ENCODE data around the gene PAX3.

The PAX3 gene

GRCh38 chr2:222296911-222297599 is 1.7 kb downstream of the PAX3 start:
- no peak for DNase-seq (ENCODE audit: low read depth, low spot score)
- H3K4me3 ChIP-seq: peak overlapping the region; percentile 92
- H3K27ac ChIP-seq: no peak overlapping the region
- TF ChIP-seq FOXP2 (optimal IDR thresholded peaks at IDR 0.05; ENCODE audit: control extremely low read depth, extremely low read length, insufficient read depth) (no peak), EZH2 (IDR thresholded peaks at IDR 0.05) (no peak), POLR2AphosphoS5 (IDR thresholded peaks at IDR 0.05; ENCODE audit: borderline replicate concordance, low read depth, low read length) (no peak)
- H3K9me3 ChIP-seq (ENCODE audit: low read depth, low read length): no peaks in the 10 kb centered on the region
- H3K9ac ChIP-seq (ENCODE audit: insufficient read length): peak overlapping the region; percentile 88
- peaks cover 45% of the 10 kb centered on the region for H3K36me3 ChIP-seq (ENCODE audit: insufficient read depth, low read length)

- Histone ChIP-seq H3K27ac (no peak overlapping the region), H3K4me3 (no peak overlapping the region), H3K36me3 (ENCODE audit: insufficient read depth, low read length) (peaks cover 48% of the 10 kb centered on the region), H3K9ac (ENCODE audit: insufficient read length) (no peak overlapping the region), H3K9me3 (ENCODE audit: low read depth, low read length) (no peaks in the 10 kb centered on the region)
- TF ChIP-seq FOXP2 (optimal IDR thresholded peaks at IDR 0.05; ENCODE audit: control extremely low read depth, extremely low read length, insufficient read depth): no peak
- TF ChIP-seq EZH2 (IDR thresholded peaks at IDR 0.05): no peak
- TF ChIP-seq POLR2AphosphoS5 (IDR thresholded peaks at IDR 0.05; ENCODE audit: borderline replicate concordance, low read depth, low read length): no peak
- DNase-seq (ENCODE audit: low read depth, low spot score): no peak
These were observed 2.5 kb downstream of the PAX3 start for GRCh38 chr2:222296311-222296741.

DNA sequence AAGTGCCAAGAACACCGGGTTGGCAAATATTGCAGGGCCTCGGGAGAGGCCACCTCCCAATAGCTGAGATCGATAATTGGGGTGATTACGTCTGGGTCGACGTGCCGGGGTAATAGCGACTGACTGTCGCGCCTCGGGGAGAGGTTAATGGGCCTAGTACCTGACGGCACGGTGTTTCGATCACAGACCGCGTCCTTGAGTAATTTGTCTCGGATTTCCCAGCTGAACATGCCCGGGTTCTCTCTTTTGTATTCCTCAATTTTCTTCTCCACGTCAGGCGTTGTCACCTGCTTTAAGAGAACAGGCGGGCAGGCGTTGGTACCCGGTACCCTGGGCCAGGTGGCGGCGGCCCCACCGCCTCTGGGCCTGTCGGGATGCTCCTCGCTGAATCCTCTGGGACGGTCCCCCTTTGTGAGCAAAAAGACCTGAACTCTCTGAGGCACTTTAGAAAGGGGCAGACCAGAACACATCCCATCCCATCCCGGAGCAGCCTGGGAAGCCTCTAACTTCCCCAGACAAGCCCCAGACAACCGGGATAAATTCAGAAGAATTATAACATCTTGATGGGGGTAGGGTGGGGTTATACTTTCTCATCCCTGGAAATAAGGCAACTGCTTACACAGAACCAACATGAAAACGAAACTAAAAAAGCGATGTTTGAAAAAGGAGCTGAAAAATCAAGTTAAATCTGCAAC is 3.3 kb downstream of the PAX3 start:
- Histone ChIP-seq H3K9ac (ENCODE audit: insufficient read length) (no peak overlapping the region), H3K9me3 (ENCODE audit: low read depth, low read length) (no peaks in the 10 kb centered on the region), H3K27ac (no peak overlapping the region), H3K4me3 (no peak overlapping the region), H3K36me3 (ENCODE audit: insufficient read depth, low read length) (peaks cover 52% of the 10 kb centered on the region)
- TF ChIP-seq POLR2AphosphoS5 (IDR thresholded peaks at IDR 0.05; ENCODE audit: borderline replicate concordance, low read depth, low read length): no peak
- TF ChIP-seq EZH2 (IDR thresholded peaks at IDR 0.05): no peak
- no peak for TF ChIP-seq FOXP2 (optimal IDR thresholded peaks at IDR 0.05; ENCODE audit: control extremely low read depth, extremely low read length, insufficient read depth)
- no peak for DNase-seq (ENCODE audit: low read depth, low spot score)

- Histone ChIP-seq H3K36me3 (ENCODE audit: insufficient read depth, low read length) (peaks cover 57% of the 10 kb centered on the region), H3K27ac (no peak overlapping the region), H3K9ac (ENCODE audit: insufficient read length) (no peak overlapping the region), H3K4me3 (no peak overlapping the region), H3K9me3 (ENCODE audit: low read depth, low read length) (no peaks in the 10 kb centered on the region)
- TF ChIP-seq POLR2AphosphoS5 (IDR thresholded peaks at IDR 0.05; ENCODE audit: borderline replicate concordance, low read depth, low read length) (no peak), FOXP2 (optimal IDR thresholded peaks at IDR 0.05; ENCODE audit: control extremely low read depth, extremely low read length, insufficient read depth) (no peak), EZH2 (IDR thresholded peaks at IDR 0.05) (no peak)
- DNase-seq (ENCODE audit: low read depth, low spot score): no peak
These were observed 3.8 kb downstream of the PAX3 start for GRCh38 chr2:222294996-222295367.

GRCh38 chr2:222293660-222294630 is 4.9 kb downstream of the PAX3 start:
- Histone ChIP-seq H3K36me3 (ENCODE audit: insufficient read depth, low read length) (peaks cover 68% of the 10 kb centered on the region), H3K4me3 (no peak overlapping the region), H3K9ac (ENCODE audit: insufficient read length) (no peak overlapping the region), H3K27ac (no peak overlapping the region), H3K9me3 (ENCODE audit: low read depth, low read length) (no peaks in the 10 kb centered on the region)
- DNase-seq (ENCODE audit: low read depth, low spot score): no peak
- TF ChIP-seq POLR2AphosphoS5 (IDR thresholded peaks at IDR 0.05; ENCODE audit: borderline replicate concordance, low read depth, low read length) (no peak), FOXP2 (optimal IDR thresholded peaks at IDR 0.05; ENCODE audit: control extremely low read depth, extremely low read length, insufficient read depth) (no peak), EZH2 (IDR thresholded peaks at IDR 0.05) (no peak)

DNA sequence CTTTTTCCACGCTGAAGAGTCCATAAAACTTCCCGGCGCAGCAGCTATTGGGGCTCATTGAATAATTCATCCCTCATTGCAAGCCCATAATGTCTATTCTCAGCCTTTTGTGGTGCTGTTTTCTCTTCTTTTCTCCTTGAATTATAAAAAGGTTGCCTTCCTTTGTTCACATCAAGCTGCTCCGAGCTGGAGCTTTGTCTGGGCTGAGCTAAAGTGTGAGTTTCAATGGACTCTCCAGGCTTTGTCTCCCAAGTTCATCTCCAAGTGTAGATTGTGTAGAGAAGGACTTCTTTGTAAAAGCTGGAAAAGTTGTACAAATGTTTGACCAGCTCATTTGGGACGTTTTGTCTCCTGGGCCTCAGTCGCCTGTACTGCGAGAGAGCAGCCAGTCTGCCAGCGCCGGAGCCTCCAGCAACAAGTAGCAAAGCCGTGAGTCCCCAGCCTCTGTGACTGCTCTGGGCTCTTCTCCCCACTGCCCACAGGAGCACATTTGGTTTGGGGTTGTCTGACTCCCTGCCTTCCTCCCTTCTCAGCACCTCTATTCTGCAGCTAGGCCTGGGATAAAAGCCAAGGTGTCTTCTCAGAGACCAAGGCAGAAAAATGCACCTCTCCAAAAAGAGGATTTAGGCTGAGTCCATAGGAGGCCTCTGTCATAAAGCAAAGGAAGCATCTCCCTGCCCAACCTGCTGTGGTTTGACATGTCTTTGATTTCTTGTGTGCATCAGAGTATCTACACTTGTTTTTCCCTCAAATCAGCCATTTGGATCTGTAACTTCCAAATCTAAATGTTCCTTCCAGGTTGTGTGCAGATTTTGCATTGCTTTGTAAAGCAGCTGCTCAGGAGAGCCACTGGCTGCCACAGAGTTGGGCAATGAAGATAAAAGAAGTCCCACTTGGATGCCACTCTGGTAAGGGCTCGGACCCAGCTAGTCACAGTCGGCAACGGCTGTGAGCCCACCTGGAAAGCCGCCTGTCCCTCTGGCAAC is 6.4 kb downstream of the PAX3 start:
- Histone ChIP-seq H3K9ac (ENCODE audit: insufficient read length) (no peak overlapping the region), H3K27ac (no peak overlapping the region), H3K9me3 (ENCODE audit: low read depth, low read length) (no peaks in the 10 kb centered on the region), H3K4me3 (no peak overlapping the region), H3K36me3 (ENCODE audit: insufficient read depth, low read length) (peaks cover 75% of the 10 kb centered on the region)
- no peak for DNase-seq (ENCODE audit: low read depth, low spot score)
- TF ChIP-seq EZH2 (IDR thresholded peaks at IDR 0.05) (no peak), FOXP2 (optimal IDR thresholded peaks at IDR 0.05; ENCODE audit: control extremely low read depth, extremely low read length, insufficient read depth) (no peak), POLR2AphosphoS5 (IDR thresholded peaks at IDR 0.05; ENCODE audit: borderline replicate concordance, low read depth, low read length) (no peak)

DNA sequence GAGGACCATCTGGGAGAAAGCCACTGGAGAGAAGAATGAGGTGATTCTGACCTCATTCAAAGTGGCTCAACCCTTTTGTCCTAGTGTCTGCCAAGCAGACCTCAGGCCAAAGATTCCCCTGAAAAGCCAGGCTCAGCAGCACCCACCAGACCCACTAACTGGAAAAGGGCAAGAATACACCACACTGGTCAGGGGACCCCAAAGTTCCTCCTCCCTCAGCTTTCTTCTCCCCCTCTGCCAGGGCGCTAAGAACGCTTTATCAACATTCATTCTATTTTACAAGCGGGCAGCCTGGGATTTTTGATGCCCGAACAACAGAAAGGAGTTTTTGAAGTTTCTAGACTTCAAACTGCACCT is 7.3 kb downstream of the PAX3 start:
- no peaks in the 10 kb centered on the region for H3K9me3 ChIP-seq (ENCODE audit: low read depth, low read length)
- TF ChIP-seq EZH2 (IDR thresholded peaks at IDR 0.05) (no peak), FOXP2 (optimal IDR thresholded peaks at IDR 0.05; ENCODE audit: control extremely low read depth, extremely low read length, insufficient read depth) (no peak), POLR2AphosphoS5 (IDR thresholded peaks at IDR 0.05; ENCODE audit: borderline replicate concordance, low read depth, low read length) (no peak)
- no peak overlapping the region for H3K4me3 ChIP-seq
- peaks cover 76% of the 10 kb centered on the region for H3K36me3 ChIP-seq (ENCODE audit: insufficient read depth, low read length)
- no peak overlapping the region for H3K9ac ChIP-seq (ENCODE audit: insufficient read length)
- H3K27ac ChIP-seq: no peak overlapping the region
- no peak for DNase-seq (ENCODE audit: low read depth, low spot score)
